HCT116 (cell line): ENCODE measurements around the gene SPACA9. TPM values are rescaled to one million over a fixed set of nuclear protein-coding genes. Genes with fewer than 3 reads are reported as not detected.

Experiments
- ATAC-seq: fragments of 200-7000 bp; cut with Tn5 transposase; 2 replicates; pipeline ENCODE4 v1.9.1; 2020; ENCODE audit warnings: mild to moderate bottlenecking, moderate library complexity
- BruUV-seq: library from RNA; stranded (reverse); fragments of 400-500 nt; replicated peaks from 2 replicates; lab custom pipeline; 2021; lab: Mats Ljungman, UMichigan
- CTCF ChIA-PET: fragments of 300-600 bp; sonication (Branson Sonifier 250); formaldehyde crosslinking; loops from one replicate; lab custom pipeline; 2021; ENCODE audit warnings: antibody characterized with exemption; lab: Charles Lee
- POLR2A ChIA-PET: fragments of 300-600, 350-600 bp; sonication (Branson Sonifier 250); formaldehyde crosslinking; loops from one replicate; lab custom pipeline; 2021; ENCODE audit warnings: antibody characterized with exemption; lab: Charles Lee
- RAD21 ChIA-PET, 2 experiments: fragments of 300-600 bp; sonication (Branson Sonifier 250); formaldehyde crosslinking; loops; one replicate each; lab custom pipeline; 2023; ENCODE audit warnings: low total read pairs in 2 of 2; ENCODE audit not compliant: uncharacterized antibody in 2 of 2, unreplicated experiment in 2 of 2, low non-redundant PET in 1 of 2; lab: Charles Lee
- DNase-seq: peaks from one replicate; pipeline ENCODE4 v3.0.0-alpha.2; 2010; ENCODE audit warnings: low read depth, low spot score
- H2AFZ ChIP-seq: fragments of 200-600 bp; shearing (Covaris generic), sonication (generic); 2 replicates; pipeline ENCODE4 v1.6.1; 2017; ENCODE audit warnings: low read depth, mixed run types, mixed read lengths, antibody characterized with exemption, low read length; ENCODE audit not compliant: poor library complexity, severe bottlenecking
- H3K27ac ChIP-seq: 2 replicates; pipeline ENCODE4 v1.5.1; 2012; ENCODE audit warnings: low read depth, low read length
- H3K27me3 ChIP-seq: fragments of 200-600 bp; sonication (generic); 2 replicates; pipeline ENCODE4 v1.6.1; 2016; ENCODE audit warnings: mixed run types, low read length, mixed read lengths; ENCODE audit not compliant: insufficient read depth
- H3K36me3 ChIP-seq, 2 experiments: fragments of 200-500 bp in 1 of 2; fragments of 200-600 bp in 1 of 2; sonication (Bioruptor generic) in 1 of 2; sonication (generic) in 1 of 2; 2 replicates each; pipeline versions ENCODE4 v1.5.1 to v1.6.1; 2014 to 2016; ENCODE audit warnings: low read length in 2 of 2, inconsistent platforms in 1 of 2, mixed read lengths in 1 of 2, mixed run types in 1 of 2; ENCODE audit not compliant: insufficient read depth in 2 of 2, control insufficient read depth in 1 of 2
- H3K4me1 ChIP-seq, 2 experiments: fragments of 200-600 bp in 1 of 2; sonication (generic) in 1 of 2; 2 replicates each; pipeline versions ENCODE4 v1.5.1 to v1.6.1; 2012 to 2017; ENCODE audit warnings: low read length in 2 of 2, inconsistent platforms in 1 of 2, mild to moderate bottlenecking in 1 of 2, mixed read lengths in 1 of 2, mixed run types in 1 of 2, moderate library complexity in 1 of 2; ENCODE audit not compliant: insufficient read depth in 2 of 2, control insufficient read depth in 1 of 2
- H3K4me2 ChIP-seq: fragments of 200-600 bp; sonication (generic); 2 replicates; pipeline ENCODE4 v1.6.1; 2017; ENCODE audit warnings: mixed run types, low read length, mixed read lengths
- H3K4me3 ChIP-seq, 2 experiments: fragments of 200-600 bp in 1 of 2; sonication (generic) in 1 of 2; replicated peaks in 1 of 2; 2 replicates each; pipeline ENCODE4 v1.5.1; 2011 to 2016; ENCODE audit warnings: low read length in 2 of 2, control low read depth in 1 of 2, low read depth in 1 of 2, mild to moderate bottlenecking in 1 of 2, mixed read lengths in 1 of 2, mixed run types in 1 of 2
- H3K79me2 ChIP-seq: fragments of 200-600 bp; sonication (generic); 2 replicates; pipeline ENCODE4 v1.6.1; 2017; ENCODE audit warnings: mild to moderate bottlenecking, mixed run types, low read length, moderate library complexity, mixed read lengths; ENCODE audit not compliant: insufficient read depth
- H3K9ac ChIP-seq: fragments of 200-600 bp; sonication (generic); 2 replicates; pipeline ENCODE4 v1.6.1; 2016; ENCODE audit warnings: low read length, mixed read lengths
- H3K9me2 ChIP-seq: fragments of 200-600 bp; sonication (generic), shearing (Covaris generic); 2 replicates; pipeline ENCODE4 v1.6.1; 2017; ENCODE audit warnings: mixed run types, mild to moderate bottlenecking, moderate library complexity; ENCODE audit not compliant: insufficient read depth
- H3K9me3 ChIP-seq, 2 experiments: fragments of 200-500 bp in 1 of 2; fragments of 200-600 bp in 1 of 2; sonication (Bioruptor generic) in 1 of 2; sonication (generic) in 1 of 2; 2 replicates each; pipeline ENCODE4 v1.6.1; 2014 to 2017; ENCODE audit warnings: low read length in 2 of 2, mixed read lengths in 2 of 2, inconsistent platforms in 1 of 2, low read depth in 1 of 2, mild to moderate bottlenecking in 1 of 2, mixed run types in 1 of 2, moderate library complexity in 1 of 2; ENCODE audit not compliant: control insufficient read depth in 1 of 2, insufficient read depth in 1 of 2
- H4K20me1 ChIP-seq: fragments of 200-600 bp; sonication (generic), shearing (Covaris generic); 2 replicates; pipeline ENCODE4 v1.6.1; 2017; ENCODE audit warnings: mixed run types, mild to moderate bottlenecking, moderate library complexity; ENCODE audit not compliant: insufficient read depth
- ATF3 ChIP-seq: IDR thresholded peaks from 2 replicates; pipeline ENCODE4 v1.6.1; 2012
- CBX3 ChIP-seq: IDR thresholded peaks from 2 replicates; pipeline ENCODE4 v1.6.1; 2012; ENCODE audit warnings: low read depth
- CTCF ChIP-seq, 3 experiments: fragments of 200-600 bp in 1 of 3; sonication (generic) in 1 of 3; IDR thresholded peaks in 2 of 3; conservative IDR thresholded peaks in 1 of 3; 2 replicates each; pipeline ENCODE4 v1.5.1; 2012 to 2017; ENCODE audit warnings: low read depth in 2 of 3, low read length in 2 of 3, antibody characterized with exemption in 1 of 3, borderline replicate concordance in 1 of 3, control low read depth in 1 of 3, mild to moderate bottlenecking in 1 of 3, mixed read lengths in 1 of 3, mixed run types in 1 of 3, moderate library complexity in 1 of 3; ENCODE audit not compliant: insufficient read depth in 1 of 3
- EGR1 ChIP-seq: IDR thresholded peaks from 2 replicates; pipeline ENCODE4 v1.6.1; 2012; ENCODE audit warnings: low read depth
- EZH2phosphoT487 ChIP-seq: fragments of 200-600 bp; IDR thresholded peaks from 2 replicates; pipeline ENCODE4 v1.6.1; 2018; ENCODE audit warnings: antibody characterized with exemption, borderline replicate concordance
- FOSL1 ChIP-seq: IDR thresholded peaks from 2 replicates; pipeline ENCODE4 v1.6.1; 2012; ENCODE audit warnings: low read depth
- JUND ChIP-seq: IDR thresholded peaks from 2 replicates; pipeline ENCODE4 v1.6.1; 2012
- POLR2A ChIP-seq: IDR thresholded peaks from 2 replicates; pipeline ENCODE4 v1.7.0; 2011; ENCODE audit warnings: borderline replicate concordance; ENCODE audit not compliant: insufficient read depth, insufficient read length; ENCODE audit errors: extremely low read depth
- RAD21 ChIP-seq: IDR thresholded peaks from 2 replicates; pipeline ENCODE4 v1.6.1; 2012; ENCODE audit warnings: low read depth, mild to moderate bottlenecking
- REST ChIP-seq: IDR thresholded peaks from 2 replicates; pipeline ENCODE4 v1.6.1; 2012; ENCODE audit warnings: low read depth
- SIN3A ChIP-seq: IDR thresholded peaks from 2 replicates; pipeline ENCODE4 v1.6.1; 2012; ENCODE audit warnings: low read depth
- YY1 ChIP-seq: IDR thresholded peaks from 2 replicates; pipeline ENCODE4 v1.6.1; 2011; ENCODE audit warnings: low read length, low read depth, moderate library complexity, mild to moderate bottlenecking; ENCODE audit not compliant: insufficient replicate concordance; ENCODE audit errors: extremely low read depth
- ZBTB33 ChIP-seq: IDR thresholded peaks from 2 replicates; pipeline ENCODE4 v1.6.1; 2011; ENCODE audit warnings: mild to moderate bottlenecking, low read length, moderate library complexity; ENCODE audit not compliant: insufficient replicate concordance; ENCODE audit errors: extremely low read depth
- ZFX ChIP-seq: fragments of 450-650 bp; IDR thresholded peaks from 2 replicates; pipeline ENCODE4 v1.6.1; 2017
- intact Hi-C: fragments of 100-400 bp; cut with micrococcal nuclease; formaldehyde crosslinking; loops from 2 replicates; pipeline ENCODE4 v1.10.0; 2022
- total RNA-seq: library from RNA; stranded (reverse); gene quantifications from one replicate; pipeline ENCODE4 v1.2.1, GENCODE V29; 2021; ENCODE audit not compliant: unreplicated experiment

The SPACA9 gene
- total RNA-seq, 1 experiment from 2014 or later, result 8.0 TPM

- no peaks in the 10 kb centered on the region; a peak in 1 of 4 replicates for H3K36me3 ChIP-seq
- H3K9me2 ChIP-seq, result no peaks in the 10 kb centered on the region
- no peak overlapping the region for H3K27ac ChIP-seq
- RAD21 ChIA-PET, result no interaction called here
- POLR2A ChIA-PET, result no interaction called here
- CTCF ChIA-PET, result no interaction called here
- intact Hi-C loops, result no loop called here
- no TSS peak for BruUV-seq
- no peak overlapping the region for H2AFZ ChIP-seq
- H3K9ac ChIP-seq, result no peak overlapping the region
- no peak for ATAC-seq
- no peaks in the 10 kb centered on the region for H3K9me3 ChIP-seq
- TF ChIP-seq CTCF (IDR thresholded peaks at IDR 0.05 in 2 of 3, conservative IDR thresholded peaks at IDR 0.05 in 1 of 3; ENCODE audit: borderline replicate concordance in 1 of 3, insufficient read depth in 1 of 3, low read depth in 2 of 3, low read length in 2 of 3) (no peak), EGR1 (no peak), EZH2phosphoT487 (no peak), YY1 (no peak), ZFX (no peak), JUND (no peak)
- TF ChIP-seq, all 23 proteins: peak for 0
- no peaks in the 10 kb centered on the region for H3K4me1 ChIP-seq
- H4K20me1 ChIP-seq, result no peaks in the 10 kb centered on the region
- H3K4me3 ChIP-seq, result no peak overlapping the region
- H3K27me3 ChIP-seq, result no peaks in the 10 kb centered on the region
- no peak for DNase-seq
- H3K4me2 ChIP-seq, result no peak overlapping the region
- no peaks in the 10 kb centered on the region for H3K79me2 ChIP-seq
Measured at GRCh38 chr9:132888151-132888550, 9.5 kb downstream of the SPACA9 start.

- Histone ChIP-seq H3K9me3 (no peaks in the 10 kb centered on the region), H3K4me1 (peaks cover 0 to 15% of the 10 kb centered on the region in 2 experiments; a peak in 3 of 4 replicates), H4K20me1 (no peaks in the 10 kb centered on the region), H3K9me2 (no peaks in the 10 kb centered on the region), H3K27me3 (no peaks in the 10 kb centered on the region), H2AFZ (no peak overlapping the region), H3K27ac (no peak overlapping the region), H3K4me3 (no peak overlapping the region), H3K36me3 (peaks cover 11 to 17% of the 10 kb centered on the region in 2 experiments; a peak in 3 of 4 replicates), H3K9ac (no peak overlapping the region), H3K4me2 (no peak overlapping the region), H3K79me2 (no peaks in the 10 kb centered on the region)
- intact Hi-C loops, result no loop called here
- RAD21 ChIA-PET, result no interaction called here
- ATAC-seq (no peak), DNase-seq (no peak)
- BruUV-seq, result no TSS peak
- POLR2A ChIA-PET, result no interaction called here
- CTCF ChIA-PET, result no interaction called here
- TF ChIP-seq REST, result no peak
- TF ChIP-seq CBX3, result no peak
- TF ChIP-seq ZFX, result no peak
- no peak for TF ChIP-seq POLR2A
- no peak for TF ChIP-seq SIN3A
- TF ChIP-seq ZBTB33, result no peak
- no peak for TF ChIP-seq RAD21
- no peak for TF ChIP-seq FOSL1
- TF ChIP-seq ATF3, result no peak
Measured at GRCh38 chr9:132892400-132892799, 13.7 kb downstream of the SPACA9 start.
